HG03196 (cell line): Measurements from ENCODE around the gene RPS13.
"Not testable (repeated sequence)": the region's sequence is repeated elsewhere in the genome, so short reads cannot be mapped to it uniquely, and the experiment has no call there.

Experiments
- ATAC-seq: cut with Tn5 transposase; IDR thresholded peaks from one replicate; pipeline ENCODE4 v1.9.1; 2021; ENCODE audit not compliant: unreplicated experiment

RPS13 gene

GRCh38 chr11:17036666-17037658, 40.5 kb downstream of the RPS13 start:
- no peak for ATAC-seq

GRCh38 chr11:17034027-17034426, 43.4 kb downstream of the RPS13 start:
- ATAC-seq: not testable (repeated sequence)

DNA sequence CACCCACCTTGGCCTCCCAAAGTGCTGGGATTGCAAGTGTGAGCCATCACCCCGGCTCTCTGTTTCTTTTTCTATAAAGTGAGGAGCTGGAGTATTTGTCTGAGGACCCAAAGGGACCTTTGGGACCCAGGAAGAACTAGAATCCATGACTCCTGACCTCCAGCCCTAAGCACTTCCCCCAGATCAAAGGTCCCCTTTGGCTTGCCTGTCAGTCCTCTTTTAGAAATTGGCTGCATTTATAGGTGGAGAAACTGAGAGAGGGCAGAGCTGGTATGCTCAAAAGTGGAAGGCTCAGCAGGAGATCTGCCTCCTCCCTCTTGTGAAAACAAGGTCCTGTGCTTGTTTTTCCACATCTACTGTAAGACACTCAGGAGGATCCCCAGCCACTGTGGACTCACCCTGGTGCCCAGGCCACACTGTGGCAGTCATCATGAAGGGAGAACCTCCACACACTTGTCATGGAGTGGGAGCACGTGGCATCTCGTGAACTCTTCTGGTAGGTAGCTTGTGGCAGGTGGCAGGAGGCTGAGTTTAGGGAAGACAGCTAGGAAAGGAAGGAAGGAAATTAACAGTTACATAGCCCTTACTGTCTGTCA, 50.9 kb downstream of the RPS13 start:
- no peak for ATAC-seq

GRCh38 chr11:17024924-17025323, 52.5 kb downstream of the RPS13 start:
- no peak for ATAC-seq
